Activated naive CD4-positive, alpha-beta T cell treated with anti-CD3 and anti-CD28 coated beads, Interleukin-2, amount 50 U/mL, for 24 hours (primary cell): ENCODE results near the gene C12orf75.
"Not testable (repeated sequence)": the region's sequence is repeated elsewhere in the genome, so short reads cannot be mapped to it uniquely, and the experiment has no call there.

Experiments
- H3K27ac Mint-ChIP-seq: one replicate; pipeline ENCODE4 v1.8.0; 2021; ENCODE audit warnings: mild to moderate bottlenecking, mixed read lengths
- H3K27me3 Mint-ChIP-seq: one replicate; pipeline ENCODE4 v1.8.0; 2021; ENCODE audit warnings: mixed read lengths
- H3K36me3 Mint-ChIP-seq: one replicate; pipeline ENCODE4 v1.8.0; 2021; ENCODE audit warnings: mixed read lengths
- H3K4me1 Mint-ChIP-seq: one replicate; pipeline ENCODE4 v1.8.0; 2021; ENCODE audit warnings: mixed read lengths
- H3K4me3 Mint-ChIP-seq: one replicate; pipeline ENCODE4 v1.8.0; 2021; ENCODE audit warnings: mild to moderate bottlenecking, mixed read lengths
- H3K9me3 Mint-ChIP-seq: one replicate; pipeline ENCODE4 v1.8.0; 2021; ENCODE audit warnings: mixed read lengths

C12orf75 gene

DNA sequence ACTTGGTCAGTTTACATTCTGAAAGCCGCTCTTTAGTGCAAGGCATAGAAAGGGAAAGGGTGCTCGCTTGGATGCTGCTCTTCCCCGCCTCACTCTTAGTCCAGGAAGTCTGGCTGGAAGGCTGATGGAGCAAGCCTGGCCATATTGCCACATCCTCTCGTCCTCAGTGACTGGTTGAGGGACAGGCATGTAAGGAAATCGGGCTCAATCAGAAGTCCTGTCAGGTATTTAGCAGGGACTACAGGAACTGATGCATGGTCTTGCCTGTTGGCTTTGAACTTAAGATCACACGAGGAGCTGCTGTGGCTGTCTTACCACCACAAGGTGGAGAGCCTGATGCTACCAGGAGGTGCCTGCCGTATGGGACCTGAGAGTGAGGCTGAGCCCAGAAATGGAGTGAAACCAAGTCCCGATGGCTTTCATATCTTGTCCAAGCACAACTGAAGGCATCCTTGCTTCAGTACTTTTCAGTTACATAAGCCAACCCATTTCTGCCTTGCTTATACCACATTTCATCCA is 10.7 kb upstream of the C12orf75 start:
- no peaks in the 10 kb centered on the region for H3K36me3 Mint-ChIP-seq
- H3K4me1 Mint-ChIP-seq: peaks cover 16% of the 10 kb centered on the region
- H3K27me3 Mint-ChIP-seq: no peaks in the 10 kb centered on the region
- H3K27ac Mint-ChIP-seq: no peak overlapping the region
- no peaks in the 10 kb centered on the region for H3K9me3 Mint-ChIP-seq
- no peak overlapping the region for H3K4me3 Mint-ChIP-seq

GRCh38 chr12:105321125-105321524 is 9.4 kb upstream of the C12orf75 start:
- Mint-ChIP-seq H3K27ac (no peak overlapping the region), H3K36me3 (no peaks in the 10 kb centered on the region), H3K4me1 (peaks cover 3% of the 10 kb centered on the region), H3K9me3 (no peaks in the 10 kb centered on the region), H3K4me3 (no peak overlapping the region), H3K27me3 (no peaks in the 10 kb centered on the region)

- no peaks in the 10 kb centered on the region for H3K36me3 Mint-ChIP-seq
- no peaks in the 10 kb centered on the region for H3K9me3 Mint-ChIP-seq
- no peaks in the 10 kb centered on the region for H3K27me3 Mint-ChIP-seq
- H3K27ac Mint-ChIP-seq: no peak overlapping the region
- no peak overlapping the region for H3K4me3 Mint-ChIP-seq
- H3K4me1 Mint-ChIP-seq: no peaks in the 10 kb centered on the region
Observed at GRCh38 chr12:105322070-105322469, 8.4 kb upstream of the C12orf75 start.

DNA sequence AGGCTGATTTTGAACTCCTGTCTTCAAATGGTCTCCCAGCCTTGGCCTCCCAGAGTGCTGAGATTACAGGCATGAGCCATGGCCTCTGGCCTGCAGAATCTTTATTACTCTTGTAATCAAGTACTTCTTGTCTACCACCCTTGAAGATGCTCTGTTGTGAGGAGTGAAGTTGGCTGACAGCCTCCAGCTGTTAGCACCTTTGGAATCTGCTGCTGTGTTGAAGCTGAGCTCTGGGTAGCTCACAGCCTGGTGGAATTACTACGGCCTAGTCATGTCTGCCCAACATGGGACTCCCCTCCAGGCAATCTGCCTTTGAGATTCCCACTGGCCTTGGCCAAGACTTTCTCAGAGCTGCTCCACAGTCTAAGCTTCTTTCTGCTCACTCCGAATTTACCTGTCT is 5.8 kb upstream of the C12orf75 start:
- Mint-ChIP-seq H3K9me3 (no peaks in the 10 kb centered on the region), H3K27ac (no peak overlapping the region), H3K4me1 (peaks cover 10% of the 10 kb centered on the region), H3K4me3 (no peak overlapping the region), H3K27me3 (no peaks in the 10 kb centered on the region), H3K36me3 (no peaks in the 10 kb centered on the region)

DNA sequence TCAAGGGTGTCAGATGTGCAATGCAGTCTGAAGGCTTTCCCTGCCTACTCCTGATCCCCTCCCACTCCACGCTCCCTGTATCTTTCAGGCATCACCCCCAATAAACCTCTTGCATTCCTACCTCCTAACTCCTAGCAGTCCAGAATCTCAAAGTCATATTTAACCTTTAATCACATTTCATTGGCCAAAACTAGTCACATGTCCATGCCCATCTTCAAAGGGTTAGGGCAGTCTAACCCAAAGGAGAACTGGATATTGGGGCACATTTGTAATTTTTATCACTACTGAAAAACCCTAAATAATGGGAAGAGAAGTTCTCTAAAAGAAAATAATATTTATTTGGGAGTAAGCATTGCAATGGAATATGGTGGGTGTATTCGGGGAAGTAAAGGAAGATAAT is 5.4 kb upstream of the C12orf75 start:
- Mint-ChIP-seq H3K27ac (no peak overlapping the region), H3K36me3 (no peaks in the 10 kb centered on the region), H3K9me3 (no peaks in the 10 kb centered on the region), H3K4me1 (peaks cover 13% of the 10 kb centered on the region), H3K4me3 (no peak overlapping the region), H3K27me3 (no peaks in the 10 kb centered on the region)

- peaks cover 31% of the 10 kb centered on the region for H3K4me1 Mint-ChIP-seq
Observed at GRCh38 chr12:105329926-105330282, 587 bp upstream of the C12orf75 start.

DNA sequence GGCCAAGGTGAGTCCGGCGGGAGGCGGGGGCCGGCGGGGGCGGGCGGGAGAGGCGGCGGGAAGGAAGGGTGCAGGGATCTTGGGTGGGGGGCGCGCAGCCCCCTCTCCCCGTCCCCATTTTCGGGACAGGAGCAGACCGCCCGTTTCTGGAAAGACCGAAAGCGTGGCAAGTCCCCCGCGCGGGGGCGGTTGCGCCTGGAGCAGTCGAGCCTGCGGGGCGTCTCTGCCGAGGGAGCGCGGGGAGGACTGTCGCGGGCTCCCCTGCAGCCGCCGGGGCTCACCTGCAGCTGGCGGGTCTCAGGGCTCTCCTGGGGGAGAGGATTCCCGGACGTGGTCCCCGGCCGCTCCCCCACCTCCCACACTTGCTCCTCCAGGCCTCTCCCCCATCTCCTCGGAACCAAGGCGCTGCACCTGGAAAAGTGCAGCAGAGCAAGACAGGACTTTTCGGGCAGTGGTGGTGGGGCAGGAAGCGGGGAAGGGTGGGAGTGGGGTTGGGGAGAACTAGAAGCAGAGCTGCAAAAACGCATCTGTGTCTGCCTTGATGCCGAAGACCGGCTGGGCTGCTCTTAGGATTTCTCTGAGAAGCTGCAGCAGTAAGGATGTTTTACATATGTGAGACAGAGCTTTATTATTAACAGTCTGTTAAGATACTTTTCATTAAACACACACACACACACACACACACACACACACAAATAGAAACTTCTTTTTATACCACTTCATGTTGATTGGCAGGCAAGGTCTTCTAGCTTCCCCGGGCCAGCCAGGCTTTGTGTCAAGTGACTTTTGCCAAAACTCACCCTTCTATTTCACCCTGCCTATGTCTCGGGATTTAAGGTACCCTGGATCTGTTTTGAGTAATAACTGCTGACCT is 677 bp downstream of the C12orf75 start:
- H3K4me1 Mint-ChIP-seq: peaks cover 38% of the 10 kb centered on the region
- no peaks in the 10 kb centered on the region for H3K36me3 Mint-ChIP-seq
- H3K27ac Mint-ChIP-seq: peak overlapping the region; percentile 53
- no peaks in the 10 kb centered on the region for H3K9me3 Mint-ChIP-seq
- H3K27me3 Mint-ChIP-seq: no peaks in the 10 kb centered on the region
- peak overlapping the region; percentile 84 for H3K4me3 Mint-ChIP-seq

More at GRCh38 chr12:105329926-105330282, 587 bp upstream of the C12orf75 start:
- Mint-ChIP-seq H3K27me3 (no peaks in the 10 kb centered on the region), H3K27ac (peak overlapping the region; percentile 80), H3K36me3 (no peaks in the 10 kb centered on the region), H3K9me3 (no peaks in the 10 kb centered on the region), H3K4me3 (peak overlapping the region; percentile 87)

DNA sequence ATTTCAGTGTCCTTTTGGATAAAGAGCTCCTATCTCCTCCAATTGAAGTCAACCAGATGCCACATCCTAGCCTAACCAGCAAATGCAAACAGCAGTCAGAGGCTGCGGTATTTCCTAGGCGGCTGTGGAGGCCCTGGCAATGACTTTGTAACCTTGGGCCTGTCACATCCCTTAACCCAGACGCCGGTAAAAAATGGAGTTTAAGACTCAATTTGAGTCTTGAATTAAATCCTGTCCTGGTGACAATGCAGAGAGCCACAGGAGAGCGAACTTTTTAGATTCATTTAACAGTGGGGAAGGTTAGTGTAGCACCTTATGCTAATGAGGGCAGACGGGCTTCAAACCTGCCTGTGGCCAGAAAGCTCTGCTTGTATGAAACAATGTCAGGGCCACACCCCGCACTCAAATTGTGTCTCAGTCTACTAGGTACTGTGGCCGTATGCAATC is 1.3 kb downstream of the C12orf75 start:
- H3K36me3 Mint-ChIP-seq: no peaks in the 10 kb centered on the region

DNA sequence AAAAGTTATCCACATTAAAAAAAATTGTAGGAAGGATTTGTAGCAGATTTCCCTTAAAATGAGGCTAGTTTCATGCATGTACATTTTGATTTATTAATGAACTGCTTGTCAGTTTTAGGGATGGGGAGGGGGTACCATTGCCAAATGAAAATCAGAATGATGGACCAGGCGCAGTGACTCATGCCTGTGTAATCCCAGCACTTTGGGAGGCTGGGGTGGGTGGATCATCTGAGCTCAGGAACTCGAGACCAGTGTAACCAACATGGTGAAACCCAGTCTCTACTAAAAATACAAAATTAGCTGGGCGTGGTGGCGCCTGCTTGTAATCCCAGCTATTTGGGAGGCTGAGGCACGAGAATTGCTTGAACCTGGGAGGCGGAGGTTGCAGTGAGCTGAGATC is 1.8 kb downstream of the C12orf75 start:
- H3K27ac Mint-ChIP-seq, H3K27me3 Mint-ChIP-seq, H3K9me3 Mint-ChIP-seq, H3K36me3 Mint-ChIP-seq: not testable (repeated sequence)
- Mint-ChIP-seq H3K4me3 (peak overlapping the region; percentile 84), H3K4me1 (peaks cover 40% of the 10 kb centered on the region)

More for the DNA sequence above, 1.3 kb downstream of the C12orf75 start:
- Mint-ChIP-seq H3K9me3 (no peaks in the 10 kb centered on the region), H3K4me1 (peaks cover 40% of the 10 kb centered on the region), H3K27me3 (no peaks in the 10 kb centered on the region), H3K27ac (peak overlapping the region; percentile 53), H3K4me3 (peak overlapping the region; percentile 84)

DNA sequence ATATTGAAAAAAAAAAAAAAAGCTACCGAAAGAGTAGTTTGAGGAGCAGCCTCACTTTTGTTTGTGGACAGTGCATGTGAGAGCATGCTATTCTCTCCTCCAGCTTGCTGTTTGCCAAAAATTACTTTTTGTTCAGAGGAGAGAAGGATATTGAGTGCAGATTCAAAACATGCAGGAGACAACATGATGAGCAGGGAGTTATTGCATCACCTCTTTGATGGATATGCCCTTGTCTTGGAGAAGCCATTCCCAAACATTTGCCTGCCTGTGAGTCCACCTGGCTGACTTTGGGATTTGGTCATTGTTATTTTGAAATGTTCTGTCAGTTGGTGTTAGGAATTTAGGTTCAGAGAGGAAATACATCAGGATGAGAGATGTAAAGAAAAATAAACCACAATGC is 2.4 kb downstream of the C12orf75 start:
- Mint-ChIP-seq H3K27ac (no peak overlapping the region), H3K36me3 (no peaks in the 10 kb centered on the region), H3K4me1 (peaks cover 38% of the 10 kb centered on the region), H3K4me3 (no peak overlapping the region), H3K9me3 (no peaks in the 10 kb centered on the region), H3K27me3 (no peaks in the 10 kb centered on the region)

GRCh38 chr12:105334001-105334400 is 3.5 kb downstream of the C12orf75 start:
- no peak overlapping the region for H3K27ac Mint-ChIP-seq
- peaks cover 31% of the 10 kb centered on the region for H3K4me1 Mint-ChIP-seq
- H3K4me3 Mint-ChIP-seq: no peak overlapping the region
- H3K9me3 Mint-ChIP-seq: no peaks in the 10 kb centered on the region
- H3K27me3 Mint-ChIP-seq: no peaks in the 10 kb centered on the region
- no peaks in the 10 kb centered on the region for H3K36me3 Mint-ChIP-seq

- Mint-ChIP-seq H3K27me3 (no peaks in the 10 kb centered on the region), H3K27ac (no peak overlapping the region), H3K9me3 (no peaks in the 10 kb centered on the region), H3K4me1 (peaks cover 31% of the 10 kb centered on the region), H3K36me3 (no peaks in the 10 kb centered on the region), H3K4me3 (no peak overlapping the region)
Observed at GRCh38 chr12:105334582-105334981, 4.1 kb downstream of the C12orf75 start.

GRCh38 chr12:105335856-105336255 is 5.4 kb downstream of the C12orf75 start:
- H3K9me3 Mint-ChIP-seq: peaks cover 6% of the 10 kb centered on the region
- no peak overlapping the region for H3K27ac Mint-ChIP-seq
- peaks cover 5% of the 10 kb centered on the region for H3K36me3 Mint-ChIP-seq
- H3K27me3 Mint-ChIP-seq: no peaks in the 10 kb centered on the region
- no peak overlapping the region for H3K4me3 Mint-ChIP-seq
- peaks cover 26% of the 10 kb centered on the region for H3K4me1 Mint-ChIP-seq

DNA sequence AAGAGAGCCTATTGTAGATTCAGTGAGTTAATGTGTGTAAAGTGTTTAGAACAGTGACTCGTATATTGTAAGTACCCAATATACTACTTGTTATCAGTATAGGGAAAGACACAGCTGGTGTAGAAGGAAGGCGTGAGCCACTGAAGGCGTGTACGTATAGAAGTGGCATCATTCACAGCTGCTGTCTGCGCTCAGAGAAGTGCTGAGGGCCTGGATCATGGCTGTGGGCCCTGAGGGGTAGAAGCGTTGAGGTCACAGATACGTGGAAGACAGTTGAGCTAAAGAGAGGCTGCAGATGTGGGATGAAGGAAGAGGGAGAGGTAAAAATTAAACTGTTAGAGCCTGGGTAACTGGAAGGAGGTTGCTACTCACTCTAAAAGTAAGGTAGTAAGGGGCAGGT is 5.9 kb downstream of the C12orf75 start:
- Mint-ChIP-seq H3K4me1 (peaks cover 24% of the 10 kb centered on the region), H3K27me3 (no peaks in the 10 kb centered on the region), H3K27ac (no peak overlapping the region), H3K4me3 (no peak overlapping the region), H3K36me3 (peaks cover 5% of the 10 kb centered on the region), H3K9me3 (peaks cover 6% of the 10 kb centered on the region)

DNA sequence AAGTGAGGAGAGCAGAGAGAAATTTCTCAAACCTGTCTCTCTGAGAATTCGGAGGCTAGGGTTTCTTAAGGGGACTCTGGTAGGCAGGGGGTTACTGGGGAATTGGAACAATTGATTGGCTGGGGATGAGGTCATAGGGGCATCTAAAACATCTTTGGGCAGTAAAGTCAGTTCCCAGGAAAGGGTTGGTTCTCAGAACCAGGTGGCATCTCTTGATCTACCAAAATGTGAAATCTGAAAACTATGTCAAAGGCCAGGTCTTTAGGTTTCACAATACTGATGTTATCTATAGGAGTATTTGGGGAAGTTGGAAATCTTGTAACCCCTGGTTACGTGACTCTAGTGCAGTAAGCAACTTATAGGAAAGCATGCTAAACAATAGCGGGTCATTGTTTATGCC is 6.9 kb downstream of the C12orf75 start:
- Mint-ChIP-seq H3K4me3 (no peak overlapping the region), H3K27me3 (no peaks in the 10 kb centered on the region), H3K4me1 (peaks cover 15% of the 10 kb centered on the region), H3K27ac (no peak overlapping the region), H3K36me3 (peaks cover 5% of the 10 kb centered on the region), H3K9me3 (peaks cover 6% of the 10 kb centered on the region)

DNA sequence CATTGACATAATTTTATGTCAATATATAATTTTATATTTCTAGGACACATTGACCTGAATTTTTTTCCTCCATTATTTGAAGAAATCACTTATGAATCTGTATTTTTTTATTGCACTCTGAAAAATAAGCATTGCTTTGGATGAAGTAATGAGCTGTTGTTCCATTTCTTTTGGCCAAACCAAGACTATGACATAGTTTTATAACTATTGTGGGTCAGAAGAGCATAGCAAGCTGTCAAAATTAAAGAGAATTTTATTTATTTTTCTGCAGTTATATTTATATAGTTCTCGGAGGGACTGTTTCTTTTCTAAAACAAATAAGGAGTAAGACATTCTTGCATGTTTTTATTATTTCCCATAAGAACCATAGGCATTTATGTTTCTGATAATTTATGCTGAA is 8.5 kb downstream of the C12orf75 start:
- no peak overlapping the region for H3K27ac Mint-ChIP-seq
- peaks cover 6% of the 10 kb centered on the region for H3K9me3 Mint-ChIP-seq
- H3K36me3 Mint-ChIP-seq: peaks cover 5% of the 10 kb centered on the region
- H3K4me1 Mint-ChIP-seq: peaks cover 9% of the 10 kb centered on the region
- no peak overlapping the region for H3K4me3 Mint-ChIP-seq
- no peaks in the 10 kb centered on the region for H3K27me3 Mint-ChIP-seq
